Subcutaneous abdominal adipose tissue (tissue), 5 donors: ENCODE data around the gene AIFM1.

Experiments
- H3K27ac ChIP-seq: one replicate; pipeline ENCODE4 v1.7.0; 2013; ENCODE audit warnings: low read depth, mild to moderate bottlenecking, inconsistent platforms, low read length, moderate library complexity
- H3K27me3 ChIP-seq, 5 donors: one replicate each; pipeline ENCODE4 v1.7.0; 2013; ENCODE audit warnings: low read length in 5 of 5, inconsistent platforms in 1 of 5; ENCODE audit not compliant: control insufficient read depth in 5 of 5, insufficient read depth in 4 of 5
- H3K36me3 ChIP-seq, 5 donors: one replicate each; pipeline ENCODE4 v1.7.0; 2013; ENCODE audit warnings: low read length in 5 of 5; ENCODE audit not compliant: control insufficient read depth in 5 of 5, insufficient read depth in 5 of 5
- H3K4me1 ChIP-seq, 5 donors: one replicate each; pipeline ENCODE4 v1.7.0; 2013; ENCODE audit warnings: low read length in 5 of 5, mild to moderate bottlenecking in 3 of 5, moderate library complexity in 1 of 5; ENCODE audit not compliant: control insufficient read depth in 5 of 5, insufficient read depth in 5 of 5
- H3K4me3 ChIP-seq, 5 donors: one replicate each; pipeline ENCODE4 v1.7.0; 2013; ENCODE audit warnings: low read length in 5 of 5, low read depth in 1 of 5
- H3K9ac ChIP-seq, 5 donors: one replicate each; pipeline ENCODE4 v1.7.0; 2013; ENCODE audit warnings: low read length in 5 of 5, mild to moderate bottlenecking in 4 of 5, moderate library complexity in 3 of 5
- H3K9me3 ChIP-seq, 5 donors: one replicate each; pipeline ENCODE4 v1.7.0; 2013; ENCODE audit warnings: low read length in 5 of 5; ENCODE audit not compliant: control insufficient read depth in 5 of 5
- donor health status: healthy.
- donor health status: healthy.
- donor health status: healthy.
- donor health status: healthy.
- donor health status: healthy.

The AIFM1 gene

DNA sequence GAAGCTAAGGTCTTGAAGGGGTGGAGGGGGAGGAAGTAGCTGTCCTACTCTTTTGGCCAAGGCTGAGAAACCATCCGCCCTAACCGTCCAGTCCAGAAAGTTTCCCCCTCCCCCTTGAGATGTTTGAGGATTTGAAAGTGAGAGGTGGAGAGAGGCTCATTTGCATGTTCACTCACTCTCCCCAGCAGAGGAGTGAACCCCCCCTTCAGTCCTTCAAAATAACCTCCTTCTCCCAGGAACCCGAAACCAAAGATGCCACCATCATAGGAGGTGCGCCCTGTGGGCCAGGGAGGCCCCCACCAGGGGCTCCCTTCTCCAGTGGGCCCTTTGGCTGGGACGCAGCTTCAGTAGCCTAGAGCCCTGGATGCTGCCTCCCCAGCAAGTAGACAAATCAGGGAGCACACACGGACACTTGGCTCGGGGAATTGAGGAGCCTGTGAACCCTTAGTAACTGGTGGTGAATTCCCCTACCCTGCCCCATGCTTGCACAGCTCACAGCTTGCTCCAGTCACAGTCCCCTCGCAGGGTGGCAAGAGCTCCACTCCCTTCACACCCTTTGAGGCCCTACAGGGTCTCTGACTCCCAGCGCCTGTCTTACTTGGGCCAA, 80.9 kb downstream of the AIFM1 start:
- peak overlapping the region in 1 of 5 donors; percentile 10 for H3K9ac ChIP-seq
- peaks cover 3 to 68% (median 38%) of the 10 kb centered on the region in 5 donors for H3K4me1 ChIP-seq
- no peaks in the 10 kb centered on the region for H3K36me3 ChIP-seq
- H3K27me3 ChIP-seq = peaks cover 5 to 15% (median 13%) of the 10 kb centered on the region in 5 donors
- H3K9me3 ChIP-seq = no peaks in the 10 kb centered on the region
- H3K27ac ChIP-seq = peak overlapping the region; percentile 70
- H3K4me3 ChIP-seq = no peak overlapping the region

GRCh38 chrX:130083656-130084382, 81.8 kb downstream of the AIFM1 start:
- peaks cover 3 to 67% (median 38%) of the 10 kb centered on the region in 5 donors for H3K4me1 ChIP-seq

DNA sequence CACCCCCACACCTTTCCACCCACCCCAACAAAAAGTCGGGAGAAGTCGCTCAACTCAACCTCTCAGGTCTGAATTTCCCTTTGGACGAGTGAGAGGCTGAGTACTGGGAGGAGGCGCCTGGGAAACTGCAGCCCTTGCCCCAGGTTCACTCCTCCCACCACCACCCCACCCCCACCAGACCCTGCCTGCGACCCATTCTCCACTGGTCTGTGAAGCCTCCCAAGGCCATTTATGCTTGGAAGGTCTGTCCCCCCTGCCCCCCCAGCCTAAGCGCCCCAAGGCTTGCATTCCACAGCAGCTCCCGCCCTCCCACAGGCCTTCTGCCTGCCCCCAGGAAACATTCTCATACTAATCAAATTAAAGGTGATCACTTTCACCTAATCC, 82.5 kb downstream of the AIFM1 start:
- Histone ChIP-seq H3K4me1 (peaks cover 3 to 66% (median 38%) of the 10 kb centered on the region in 5 donors), H3K27ac (peak overlapping the region; percentile 70), H3K27me3 (peaks cover 5 to 13% (median 13%) of the 10 kb centered on the region in 5 donors), H3K9ac (no peak overlapping the region), H3K4me3 (no peak overlapping the region), H3K36me3 (no peaks in the 10 kb centered on the region), H3K9me3 (no peaks in the 10 kb centered on the region)

More at GRCh38 chrX:130083656-130084382, 81.8 kb downstream of the AIFM1 start:
- Histone ChIP-seq H3K4me3 (no peak overlapping the region), H3K36me3 (no peaks in the 10 kb centered on the region), H3K9me3 (no peaks in the 10 kb centered on the region), H3K27me3 (peaks cover 5 to 14% (median 13%) of the 10 kb centered on the region in 5 donors), H3K27ac (no peak overlapping the region), H3K9ac (no peak overlapping the region)

DNA sequence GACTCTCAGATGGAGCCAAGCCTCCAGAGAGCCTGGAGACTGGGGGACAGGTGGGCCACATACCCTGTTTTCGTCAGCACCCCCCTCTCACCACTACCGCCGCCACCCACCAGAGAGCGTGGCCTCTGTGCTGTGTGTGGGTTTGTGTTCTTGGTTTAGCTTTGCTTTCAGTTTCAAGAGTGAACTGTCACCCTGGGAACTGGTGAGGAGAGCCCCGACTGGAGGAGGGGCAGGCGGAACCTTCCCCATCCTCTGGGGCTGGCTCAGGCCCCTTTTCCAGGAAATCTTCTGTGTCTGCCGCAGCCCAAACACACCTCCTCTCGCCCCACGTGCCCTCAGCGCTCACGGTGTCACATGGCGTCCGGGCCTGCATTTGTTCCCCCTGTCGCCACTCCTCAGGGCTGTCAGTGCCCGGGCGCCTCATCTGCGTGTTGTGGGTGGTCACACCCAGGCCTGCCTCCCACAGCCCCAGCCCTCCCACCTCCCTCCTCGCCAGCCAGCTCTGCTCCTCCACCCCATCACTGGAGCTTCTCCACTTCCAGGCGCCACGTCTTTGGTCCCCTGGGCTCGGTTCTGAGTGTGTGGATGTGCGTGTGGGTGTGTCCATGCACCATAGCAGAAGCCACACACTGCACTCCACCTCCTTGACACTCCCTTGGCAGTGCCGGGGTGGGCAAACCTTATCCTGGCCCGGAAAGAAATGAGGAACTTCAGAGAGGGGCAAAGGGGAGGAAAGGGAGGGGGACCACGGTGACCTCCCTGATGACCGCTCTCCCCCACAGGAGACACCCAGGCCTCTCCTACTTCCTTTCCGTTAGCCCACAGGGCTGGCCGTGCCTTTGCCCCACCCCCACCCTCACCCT, 83.2 kb downstream of the AIFM1 start:
- H3K27ac ChIP-seq = peak overlapping the region; percentile 70
- peak overlapping the region in 3 of 5 donors; percentile 10 to 38 (median 36) for H3K4me3 ChIP-seq
- peaks cover 3 to 66% (median 38%) of the 10 kb centered on the region in 5 donors for H3K4me1 ChIP-seq
- no peaks in the 10 kb centered on the region for H3K9me3 ChIP-seq
- no peaks in the 10 kb centered on the region for H3K36me3 ChIP-seq
- H3K27me3 ChIP-seq = peaks cover 5 to 13% (median 13%) of the 10 kb centered on the region in 5 donors
- peak overlapping the region in 1 of 5 donors; percentile 38 for H3K9ac ChIP-seq

GRCh38 chrX:130081421-130082045, 84.1 kb downstream of the AIFM1 start:
- Histone ChIP-seq H3K36me3 (no peaks in the 10 kb centered on the region), H3K27me3 (peaks cover 0 to 13% (median 9%) of the 10 kb centered on the region in 5 donors), H3K4me3 (peak overlapping the region in 1 of 5 donors; percentile 38), H3K27ac (peak overlapping the region; percentile 70), H3K9ac (peak overlapping the region in 3 of 5 donors; percentile 7 to 38 (median 38)), H3K4me1 (peaks cover 3 to 58% (median 31%) of the 10 kb centered on the region in 5 donors), H3K9me3 (no peaks in the 10 kb centered on the region)

GRCh38 chrX:130080791-130081367, 84.8 kb downstream of the AIFM1 start:
- Histone ChIP-seq H3K9me3 (no peaks in the 10 kb centered on the region), H3K36me3 (peaks cover 0 to under 1% (median 0%) of the 10 kb centered on the region in 5 donors), H3K27me3 (peaks cover 0 to 13% (median 5%) of the 10 kb centered on the region in 5 donors), H3K9ac (no peak overlapping the region), H3K27ac (peak overlapping the region; percentile 70), H3K4me1 (peaks cover 2 to 52% (median 31%) of the 10 kb centered on the region in 5 donors), H3K4me3 (no peak overlapping the region)

DNA sequence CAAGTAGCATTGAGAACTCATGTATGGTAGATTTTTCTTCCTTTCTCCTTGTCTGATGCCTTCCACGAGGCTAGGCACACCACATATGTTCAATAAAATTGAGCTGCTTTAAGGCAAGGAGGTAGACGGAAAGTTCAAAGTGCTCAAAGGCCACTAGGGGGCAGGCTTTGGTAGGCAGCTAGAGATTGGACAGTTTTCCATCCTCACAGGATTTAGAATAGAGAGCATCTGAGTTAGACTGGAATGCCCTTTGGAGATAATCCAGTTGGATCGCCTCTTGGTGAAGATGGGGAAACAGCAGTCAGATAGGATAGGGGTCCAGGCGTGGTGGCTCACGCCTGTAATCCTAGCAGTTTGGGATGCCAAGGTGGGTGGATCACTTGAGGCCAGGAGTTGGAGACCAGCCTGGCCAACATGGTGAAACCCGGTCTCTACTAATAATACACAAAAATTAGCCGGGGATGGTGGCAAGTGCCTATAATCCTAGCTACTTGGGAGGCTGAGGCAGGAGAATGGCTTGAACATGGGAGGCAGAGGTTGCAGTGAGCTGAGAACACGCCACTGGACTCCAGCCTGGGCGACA, 85.7 kb downstream of the AIFM1 start:
- Histone ChIP-seq H3K4me3 (no peak overlapping the region), H3K9ac (peak overlapping the region in 1 of 5 donors; percentile 24), H3K9me3 (no peaks in the 10 kb centered on the region), H3K4me1 (peaks cover 0 to 42% (median 26%) of the 10 kb centered on the region in 5 donors), H3K36me3 (peaks cover 0 to 4% (median 0%) of the 10 kb centered on the region in 5 donors), H3K27ac (no peak overlapping the region), H3K27me3 (peaks cover 0 to 13% (median 5%) of the 10 kb centered on the region in 5 donors)
